ENCODE measurements around the gene BBS5.

DNA sequence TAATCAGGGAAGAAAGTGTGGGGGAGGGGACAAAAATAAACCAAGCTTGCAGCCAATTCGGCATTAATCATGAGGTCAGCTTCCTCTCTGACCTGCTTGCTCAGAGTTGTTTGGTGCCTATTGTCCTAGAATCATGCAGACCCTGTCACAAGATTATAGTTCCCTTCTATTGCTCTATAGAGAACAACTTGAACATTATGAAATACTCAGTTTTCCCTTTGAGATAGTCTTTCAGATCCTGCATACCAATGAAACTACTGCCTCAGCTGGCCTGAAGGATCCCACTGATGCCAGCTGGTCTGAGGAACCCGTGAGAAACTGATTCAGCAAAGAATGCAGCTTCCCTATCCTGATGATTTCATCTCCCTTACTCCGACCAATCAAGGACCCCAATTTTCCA is 955 bp upstream of the BBS5 start:
- no peak for TF ChIP-seq POLR2AphosphoS5 (IDR thresholded peaks at IDR 0.05; ENCODE audit: low read depth)
- no peak for TF ChIP-seq EZH2 (IDR thresholded peaks at IDR 0.05; ENCODE audit: low read depth, unreplicated experiment)
- TF ChIP-seq, protein P1, sequence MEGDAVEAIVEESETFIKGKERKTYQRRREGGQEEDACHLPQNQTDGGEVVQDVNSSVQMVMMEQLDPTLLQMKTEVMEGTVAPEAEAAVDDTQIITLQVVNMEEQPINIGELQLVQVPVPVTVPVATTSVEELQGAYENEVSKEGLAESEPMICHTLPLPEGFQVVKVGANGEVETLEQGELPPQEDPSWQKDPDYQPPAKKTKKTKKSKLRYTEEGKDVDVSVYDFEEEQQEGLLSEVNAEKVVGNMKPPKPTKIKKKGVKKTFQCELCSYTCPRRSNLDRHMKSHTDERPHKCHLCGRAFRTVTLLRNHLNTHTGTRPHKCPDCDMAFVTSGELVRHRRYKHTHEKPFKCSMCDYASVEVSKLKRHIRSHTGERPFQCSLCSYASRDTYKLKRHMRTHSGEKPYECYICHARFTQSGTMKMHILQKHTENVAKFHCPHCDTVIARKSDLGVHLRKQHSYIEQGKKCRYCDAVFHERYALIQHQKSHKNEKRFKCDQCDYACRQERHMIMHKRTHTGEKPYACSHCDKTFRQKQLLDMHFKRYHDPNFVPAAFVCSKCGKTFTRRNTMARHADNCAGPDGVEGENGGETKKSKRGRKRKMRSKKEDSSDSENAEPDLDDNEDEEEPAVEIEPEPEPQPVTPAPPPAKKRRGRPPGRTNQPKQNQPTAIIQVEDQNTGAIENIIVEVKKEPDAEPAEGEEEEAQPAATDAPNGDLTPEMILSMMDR (conservative IDR thresholded peaks at IDR 0.05; ENCODE audit: low read depth in 2 of 2), result no peak
- no peak for TF ChIP-seq EZH2phosphoT487 (IDR thresholded peaks at IDR 0.05; ENCODE audit: unreplicated experiment)
- no peak for TF ChIP-seq CREB1 (CRISPR knock-in tag; IDR thresholded peaks at IDR 0.05; ENCODE audit: low read depth)
- TF ChIP-seq JUNB (IDR thresholded peaks at IDR 0.05; ENCODE audit: unreplicated experiment), result no peak

Measured in GM23338 (cell line).